ENCODE results near the gene TET1. TPM values are rescaled to one million over a fixed set of nuclear protein-coding genes. Genes with fewer than 3 reads are reported as not detected.
A peak's percentile ranks its signal among the peaks of the same experiment; 100 is the strongest.

TET1 gene
- total and polyA plus RNA-seq, 2 of the 13 experiments (the other 11 are each of a cell fraction or from before 2014, with no cell fraction given) = 6.9 to 7.3 TPM

DNA sequence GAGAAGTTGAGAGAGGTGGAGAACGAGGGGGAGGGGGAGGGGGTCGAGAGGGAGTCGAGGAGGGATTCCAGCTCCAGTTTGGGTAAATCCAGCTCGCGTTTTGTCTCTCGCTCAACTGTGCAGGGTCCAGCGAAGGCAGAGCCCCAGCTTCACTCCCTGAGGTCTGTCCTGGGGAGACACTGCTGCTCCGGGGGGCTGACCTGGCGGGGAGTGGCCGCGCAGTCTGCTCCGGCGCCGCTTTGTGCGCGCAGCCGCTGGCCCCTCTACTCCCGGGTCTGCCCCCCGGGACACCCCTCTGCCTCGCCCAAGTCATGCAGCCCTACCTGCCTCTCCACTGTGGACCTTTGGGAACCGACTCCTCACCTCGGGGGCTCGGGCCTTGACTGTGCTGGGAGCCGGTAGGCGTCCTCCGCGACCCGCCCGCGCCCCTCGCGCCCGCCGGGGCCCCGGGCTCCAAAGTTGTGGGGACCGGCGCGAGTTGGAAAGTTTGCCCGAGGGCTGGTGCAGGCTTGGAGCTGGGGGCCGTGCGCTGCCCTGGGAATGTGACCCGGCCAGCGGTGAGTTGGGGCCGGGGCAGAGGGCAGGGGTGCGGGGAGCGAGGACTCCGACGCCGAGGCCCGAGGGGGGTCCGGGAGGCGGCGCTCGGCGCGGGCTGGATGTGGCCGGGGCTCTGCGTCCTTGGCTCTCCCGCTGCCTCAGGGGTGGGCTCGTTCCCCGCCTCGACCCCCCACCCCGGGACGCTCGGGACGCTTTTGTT is at the start of gene TET1 (continued):
- TF ChIP-seq, protein P1, sequence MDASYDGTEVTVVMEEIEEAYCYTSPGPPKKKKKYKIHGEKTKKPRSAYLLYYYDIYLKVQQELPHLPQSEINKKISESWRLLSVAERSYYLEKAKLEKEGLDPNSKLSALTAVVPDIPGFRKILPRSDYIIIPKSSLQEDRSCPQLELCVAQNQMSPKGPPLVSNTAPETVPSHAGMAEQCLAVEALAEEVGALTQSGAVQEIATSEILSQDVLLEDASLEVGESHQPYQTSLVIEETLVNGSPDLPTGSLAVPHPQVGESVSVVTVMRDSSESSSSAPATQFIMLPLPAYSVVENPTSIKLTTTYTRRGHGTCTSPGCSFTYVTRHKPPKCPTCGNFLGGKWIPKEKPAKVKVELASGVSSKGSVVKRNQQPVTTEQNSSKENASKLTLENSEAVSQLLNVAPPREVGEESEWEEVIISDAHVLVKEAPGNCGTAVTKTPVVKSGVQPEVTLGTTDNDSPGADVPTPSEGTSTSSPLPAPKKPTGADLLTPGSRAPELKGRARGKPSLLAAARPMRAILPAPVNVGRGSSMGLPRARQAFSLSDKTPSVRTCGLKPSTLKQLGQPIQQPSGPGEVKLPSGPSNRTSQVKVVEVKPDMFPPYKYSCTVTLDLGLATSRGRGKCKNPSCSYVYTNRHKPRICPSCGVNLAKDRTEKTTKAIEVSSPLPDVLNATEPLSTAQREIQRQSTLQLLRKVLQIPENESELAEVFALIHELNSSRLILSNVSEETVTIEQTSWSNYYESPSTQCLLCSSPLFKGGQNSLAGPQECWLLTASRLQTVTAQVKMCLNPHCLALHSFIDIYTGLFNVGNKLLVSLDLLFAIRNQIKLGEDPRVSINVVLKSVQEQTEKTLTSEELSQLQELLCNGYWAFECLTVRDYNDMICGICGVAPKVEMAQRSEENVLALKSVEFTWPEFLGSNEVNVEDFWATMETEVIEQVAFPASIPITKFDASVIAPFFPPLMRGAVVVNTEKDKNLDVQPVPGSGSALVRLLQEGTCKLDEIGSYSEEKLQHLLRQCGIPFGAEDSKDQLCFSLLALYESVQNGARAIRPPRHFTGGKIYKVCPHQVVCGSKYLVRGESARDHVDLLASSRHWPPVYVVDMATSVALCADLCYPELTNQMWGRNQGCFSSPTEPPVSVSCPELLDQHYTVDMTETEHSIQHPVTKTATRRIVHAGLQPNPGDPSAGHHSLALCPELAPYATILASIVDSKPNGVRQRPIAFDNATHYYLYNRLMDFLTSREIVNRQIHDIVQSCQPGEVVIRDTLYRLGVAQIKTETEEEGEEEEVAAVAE (CRISPR knock-in tag; IDR thresholded peaks at IDR 0.05; ENCODE audit: borderline replicate concordance) = peak; percentile 19; the same call in 1 of the 2 replicates
- TF ChIP-seq ZMYM2 (CRISPR knock-in tag; IDR thresholded peaks at IDR 0.05) (no peak; the same call in 1 of the 2 replicates), ZNF800 (CRISPR knock-in tag; IDR thresholded peaks at IDR 0.05) (peak; percentile 68), HOXA7 (CRISPR knock-in tag; IDR thresholded peaks at IDR 0.05) (no peak), BRCA1 (CRISPR knock-in tag; IDR thresholded peaks at IDR 0.05) (no peak), ZNF841 (CRISPR knock-in tag; IDR thresholded peaks at IDR 0.05; ENCODE audit: borderline replicate concordance) (no peak), FOXP1 (IDR thresholded peaks at IDR 0.05) (no peak), FOXP1 (CRISPR knock-in tag; IDR thresholded peaks at IDR 0.05) (peak; percentile 41; the same call in 1 of the 2 replicates), ZNF639 (CRISPR knock-in tag; conservative IDR thresholded peaks at IDR 0.05) (no peak), SP140L (CRISPR knock-in tag; IDR thresholded peaks at IDR 0.05; ENCODE audit: borderline replicate concordance) (no peak), E2F2 (CRISPR knock-in tag; IDR thresholded peaks at IDR 0.05; ENCODE audit: borderline replicate concordance) (no peak), SRSF9 (IDR thresholded peaks at IDR 0.05; ENCODE audit: borderline replicate concordance, insufficient read depth, low read depth, low read length, poor library complexity, severe bottlenecking) (no peak), ZFYVE20 (CRISPR knock-in tag; IDR thresholded peaks at IDR 0.05; ENCODE audit: borderline replicate concordance, low read depth) (no peak), CEBPZ (IDR thresholded peaks at IDR 0.05; ENCODE audit: low read length) (no peak)

Data from HepG2 (cell line).